ENCODE data around the gene C10orf105. TPM values are rescaled to one million over a fixed set of nuclear protein-coding genes. Genes with fewer than 3 reads are reported as not detected.

The C10orf105 gene
- 1.2 TPM for polyA plus RNA-seq (2013)

- ChIA-PET CTCF (interaction anchor here (0.8 to 5.0 kb wide), 11 partner anchors 9 to 94 kb away, joined by 3 to 21 read pairs (median 4); partner anchors contain the start of gene VSIR), POLR2A (interaction anchor here (0.7 kb wide), 2 partner anchors 53 to 54 kb away, joined by 3 to 7 read pairs; partner anchors contain the start of gene VSIR)
- Histone ChIP-seq H3K4me1 (ENCODE audit: control extremely low read depth in 1 of 4, control insufficient read depth in 4 of 4, insufficient read depth in 4 of 4, low read length in 3 of 4) (peaks cover 0 to 48% (median 27%) of the 10 kb centered on the region in 4 experiments), H3K27ac (ENCODE audit: insufficient read depth in 1 of 2, low read depth in 1 of 2, low read length in 2 of 2, poor library complexity in 1 of 2, severe bottlenecking in 2 of 2) (no peak within 1 kb of the TSS), H3K4me3 (ENCODE audit: control insufficient read depth in 1 of 7, extremely low read depth in 1 of 7, insufficient read depth in 4 of 7, low read depth in 2 of 7, low read length in 6 of 7) (no peak within 1 kb of the TSS), H3K36me3 (ENCODE audit: control insufficient read depth in 4 of 4, insufficient read depth in 4 of 4, low read length in 3 of 4) (no peaks in the 10 kb centered on the region), H3K27me3 (replicated peaks in 2 of 5; ENCODE audit: control insufficient read depth in 4 of 5, insufficient read depth in 5 of 5, low read length in 4 of 5) (no peaks in the 10 kb centered on the region), H3K9me3 (ENCODE audit: control extremely low read depth in 1 of 5, control insufficient read depth in 4 of 5, insufficient read depth in 2 of 5, low read depth in 1 of 5, low read length in 4 of 5) (no peaks in the 10 kb centered on the region)
- DNase-seq: no peak
- over 99% methylated on average over 14 of the region's 14 CpGs for WGBS (ENCODE audit: insufficient coverage)
These were observed at the start of gene C10orf105 for GRCh38 chr10:71719464-71720201. TSS of gene C10orf105 (minus strand) at chr10:71719778. CDS start at chr10:71716337, 3,441 bp downstream.

- CTCF ChIA-PET: interaction anchor here (0.5 to 13.0 kb wide), 10 partner anchors 10 to 103 kb away, joined by 3 to 159 read pairs (median 4); no protein-coding TSS in a partner anchor
- WGBS (ENCODE audit: insufficient coverage): 97% methylated on average over 10 of the region's 10 CpGs
- POLR2A ChIA-PET: interaction anchor here (0.8 to 1.5 kb wide), 2 partner anchors 9 to 55 kb away, joined by 4 to 5 read pairs; no protein-coding TSS in a partner anchor
- DNase-seq: no peak
- Histone ChIP-seq H3K4me1 (ENCODE audit: control extremely low read depth in 1 of 4, control insufficient read depth in 4 of 4, insufficient read depth in 4 of 4, low read length in 3 of 4) (peaks cover 27 to 84% (median 75%) of the 10 kb centered on the region in 4 experiments), H3K4me3 (ENCODE audit: control insufficient read depth in 1 of 7, extremely low read depth in 1 of 7, insufficient read depth in 4 of 7, low read depth in 2 of 7, low read length in 6 of 7) (no peak overlapping the region), H3K9me3 (ENCODE audit: control extremely low read depth in 1 of 5, control insufficient read depth in 4 of 5, insufficient read depth in 2 of 5, low read depth in 1 of 5, low read length in 4 of 5) (no peaks in the 10 kb centered on the region), H3K27ac (ENCODE audit: insufficient read depth in 1 of 2, low read depth in 1 of 2, low read length in 2 of 2, poor library complexity in 1 of 2, severe bottlenecking in 2 of 2) (peak overlapping the region in 1 of 2 experiments; percentile 35), H3K36me3 (ENCODE audit: control insufficient read depth in 4 of 4, insufficient read depth in 4 of 4, low read length in 3 of 4) (peaks cover 2 to 59% (median 22%) of the 10 kb centered on the region in 4 experiments), H3K27me3 (replicated peaks in 2 of 5; ENCODE audit: control insufficient read depth in 4 of 5, insufficient read depth in 5 of 5, low read length in 4 of 5) (no peaks in the 10 kb centered on the region)
These were observed 48.0 kb upstream of the C10orf105 start for GRCh38 chr10:71767420-71768035.

GRCh38 chr10:71766717-71767419, 47.3 kb upstream of the C10orf105 start:
- ChIA-PET CTCF (interaction anchor here (1.0 to 13.0 kb wide), 8 partner anchors 10 to 198 kb away, joined by 3 to 159 read pairs (median 12); no protein-coding TSS in a partner anchor), POLR2A (interaction anchor here (0.8 to 1.5 kb wide), 2 partner anchors 9 to 54 kb away, joined by 4 to 5 read pairs; no protein-coding TSS in a partner anchor)
- Histone ChIP-seq H3K4me1 (ENCODE audit: control extremely low read depth in 1 of 4, control insufficient read depth in 4 of 4, insufficient read depth in 4 of 4, low read length in 3 of 4) (peaks cover 27 to 83% (median 72%) of the 10 kb centered on the region in 4 experiments), H3K27ac (ENCODE audit: insufficient read depth in 1 of 2, low read depth in 1 of 2, low read length in 2 of 2, poor library complexity in 1 of 2, severe bottlenecking in 2 of 2) (peak overlapping the region in 1 of 2 experiments; percentile 35), H3K36me3 (ENCODE audit: control insufficient read depth in 4 of 4, insufficient read depth in 4 of 4, low read length in 3 of 4) (peaks cover 2 to 66% (median 26%) of the 10 kb centered on the region in 4 experiments), H3K9me3 (ENCODE audit: control extremely low read depth in 1 of 5, control insufficient read depth in 4 of 5, insufficient read depth in 2 of 5, low read depth in 1 of 5, low read length in 4 of 5) (no peaks in the 10 kb centered on the region), H3K27me3 (replicated peaks in 2 of 5; ENCODE audit: control insufficient read depth in 4 of 5, insufficient read depth in 5 of 5, low read length in 4 of 5) (no peaks in the 10 kb centered on the region), H3K4me3 (ENCODE audit: control insufficient read depth in 1 of 7, extremely low read depth in 1 of 7, insufficient read depth in 4 of 7, low read depth in 2 of 7, low read length in 6 of 7) (no peak overlapping the region)
- peak in 1 of 3 donors; percentile 28 for DNase-seq
- 83% methylated on average over 8 of the region's 10 CpGs for WGBS (ENCODE audit: insufficient coverage)

GRCh38 chr10:71765906-71766716, 46.5 kb upstream of the C10orf105 start:
- H3K27ac ChIP-seq (ENCODE audit: insufficient read depth in 1 of 2, low read depth in 1 of 2, low read length in 2 of 2, poor library complexity in 1 of 2, severe bottlenecking in 2 of 2): peak overlapping the region in 1 of 2 experiments; percentile 38
- POLR2A ChIA-PET: interaction anchor here (0.8 to 1.5 kb wide), 2 partner anchors 8 to 53 kb away, joined by 4 to 5 read pairs; no protein-coding TSS in a partner anchor
- H3K4me1 ChIP-seq (ENCODE audit: control extremely low read depth in 1 of 4, control insufficient read depth in 4 of 4, insufficient read depth in 4 of 4, low read length in 3 of 4): peaks cover 22 to 81% (median 70%) of the 10 kb centered on the region in 4 experiments

GRCh38 chr10:71765176-71765904, 45.8 kb upstream of the C10orf105 start:
- CTCF ChIA-PET: interaction anchor here (1.0 to 13.0 kb wide), 6 partner anchors 8 to 47 kb away, joined by 4 to 159 read pairs (median 70); no protein-coding TSS in a partner anchor
- Histone ChIP-seq H3K4me3 (ENCODE audit: control insufficient read depth in 1 of 7, extremely low read depth in 1 of 7, insufficient read depth in 4 of 7, low read depth in 2 of 7, low read length in 6 of 7) (no peak overlapping the region), H3K27me3 (replicated peaks in 2 of 5; ENCODE audit: control insufficient read depth in 4 of 5, insufficient read depth in 5 of 5, low read length in 4 of 5) (no peaks in the 10 kb centered on the region), H3K36me3 (ENCODE audit: control insufficient read depth in 4 of 4, insufficient read depth in 4 of 4, low read length in 3 of 4) (peaks cover 5 to 75% (median 33%) of the 10 kb centered on the region in 4 experiments), H3K27ac (ENCODE audit: insufficient read depth in 1 of 2, low read depth in 1 of 2, low read length in 2 of 2, poor library complexity in 1 of 2, severe bottlenecking in 2 of 2) (peak overlapping the region in 1 of 2 experiments; percentile 58), H3K4me1 (ENCODE audit: control extremely low read depth in 1 of 4, control insufficient read depth in 4 of 4, insufficient read depth in 4 of 4, low read length in 3 of 4) (peaks cover 18 to 81% (median 70%) of the 10 kb centered on the region in 4 experiments), H3K9me3 (ENCODE audit: control extremely low read depth in 1 of 5, control insufficient read depth in 4 of 5, insufficient read depth in 2 of 5, low read depth in 1 of 5, low read length in 4 of 5) (no peaks in the 10 kb centered on the region)
- DNase-seq: no peak
- WGBS (ENCODE audit: insufficient coverage): 81% methylated on average over 3 of the region's 8 CpGs
- POLR2A ChIA-PET: interaction anchor here (1.2 kb wide), 1 partner anchor 9 kb away, joined by 3 read pairs; no protein-coding TSS in a partner anchor

More at GRCh38 chr10:71765906-71766716, 46.5 kb upstream of the C10orf105 start:
- H3K27me3 ChIP-seq (replicated peaks in 2 of 5; ENCODE audit: control insufficient read depth in 4 of 5, insufficient read depth in 5 of 5, low read length in 4 of 5): no peaks in the 10 kb centered on the region
- DNase-seq: no peak
- WGBS (ENCODE audit: insufficient coverage): 94% methylated on average over 22 of the region's 22 CpGs
- no peak overlapping the region for H3K4me3 ChIP-seq (ENCODE audit: control insufficient read depth in 1 of 7, extremely low read depth in 1 of 7, insufficient read depth in 4 of 7, low read depth in 2 of 7, low read length in 6 of 7)
- CTCF ChIA-PET: interaction anchor here (1.0 to 13.0 kb wide), 9 partner anchors 9 to 197 kb away, joined by 3 to 159 read pairs (median 5); no protein-coding TSS in a partner anchor
- H3K36me3 ChIP-seq (ENCODE audit: control insufficient read depth in 4 of 4, insufficient read depth in 4 of 4, low read length in 3 of 4): peaks cover 2 to 74% (median 30%) of the 10 kb centered on the region in 4 experiments
- no peaks in the 10 kb centered on the region for H3K9me3 ChIP-seq (ENCODE audit: control extremely low read depth in 1 of 5, control insufficient read depth in 4 of 5, insufficient read depth in 2 of 5, low read depth in 1 of 5, low read length in 4 of 5)
